Kidney (tissue), 14 donors: Measurements from ENCODE around the gene SLC9A8. TPM values are rescaled to one million over a fixed set of nuclear protein-coding genes. Genes with fewer than 3 reads are reported as not detected.

Experiments
- DNase-seq, 5 donors: peaks; one replicate each; pipeline ENCODE4 v3.0.0-alpha.2; 2013 to 2020
- FAIRE-seq: peaks from 2 replicates; lab custom pipeline; 2012; peaks lifted over from hg19 to GRCh38; lab: Jason Lieb, UNC
- H3K27ac ChIP-seq, 2 donors: one replicate each; pipeline ENCODE4 v1.7.0; 2013; ENCODE audit warnings: low read depth in 2 of 2, low read length in 2 of 2, inconsistent platforms in 1 of 2
- H3K27me3 ChIP-seq: one replicate; pipeline ENCODE4 v1.7.1; 2013; ENCODE audit warnings: low read length, inconsistent platforms; ENCODE audit not compliant: control insufficient read depth, insufficient read depth
- H3K36me3 ChIP-seq, 3 donors: one replicate each; pipeline versions ENCODE4 v1.7.0 to v1.7.1; 2013; ENCODE audit warnings: low read length in 3 of 3, control low read depth in 1 of 3, inconsistent platforms in 1 of 3; ENCODE audit not compliant: insufficient read depth in 3 of 3, control insufficient read depth in 2 of 3
- H3K4me1 ChIP-seq, 3 donors: one replicate each; pipeline versions ENCODE4 v1.7.0 to v1.7.1; 2013; ENCODE audit warnings: low read length in 3 of 3, inconsistent platforms in 1 of 3, low read depth in 1 of 3; ENCODE audit not compliant: control insufficient read depth in 2 of 3, insufficient read depth in 2 of 3
- H3K4me3 ChIP-seq, 3 donors: one replicate each; pipeline versions ENCODE4 v1.7.0 to v1.8.1; 2013; ENCODE audit warnings: low read length in 3 of 3, control low read depth in 1 of 3, inconsistent platforms in 1 of 3
- H3K9ac ChIP-seq, 3 donors: one replicate each; pipeline versions ENCODE4 v1.7.0 to v1.7.1; 2013; ENCODE audit warnings: low read length in 3 of 3, control low read depth in 1 of 3, inconsistent platforms in 1 of 3
- H3K9me3 ChIP-seq, 3 donors: one replicate each; pipeline versions ENCODE4 v1.7.0 to v1.7.1; 2013; ENCODE audit warnings: low read length in 3 of 3, control low read depth in 1 of 3, inconsistent platforms in 1 of 3; ENCODE audit not compliant: control insufficient read depth in 2 of 3, insufficient read depth in 1 of 3
- CTCF ChIP-seq: IDR thresholded peaks from 3 replicates; pipeline ENCODE4 v1.5.1; 2012; ENCODE audit warnings: mild to moderate bottlenecking, moderate library complexity, borderline replicate concordance; ENCODE audit not compliant: insufficient read depth; ENCODE audit errors: extremely low read depth
- intact Hi-C: fragments of 100-400 bp; cut with DNase I; formaldehyde crosslinking; loops from one replicate; pipeline ENCODE4 v1.11.1; 2022
- polyA plus RNA-seq: library from polyadenylated mRNA; stranded (reverse); fragments of 350-450 nt; fragmentation: Illumina TruSeq; extraction: RNeasy Lipid Tissue Mini Kit (QIAGEN cat#74804); gene quantifications from one replicate; pipeline ENCODE4 v1.2.3, GENCODE V29; 2014; ENCODE audit warnings: low read depth, low replicate concordance; ENCODE audit not compliant: insufficient read depth
- total RNA-seq: library from RNA; stranded (reverse); fragmentation: NEBNext Ultra II Directional; extraction: Animal tissue kit (Norgen Biotek cat#: 25700); gene quantifications from one replicate; pipeline ENCODE4 v1.2.1, GENCODE V29; 2021
- donor health status: control.
- donor health status: control.
- donor health status: control.
- donor health status: control.
- donor health status: control.
- donor health status: DM: yes; HTN: yes; CAD: no.
- donor health status: Normal renal cell carcinoma (clear cell type).

The SLC9A8 gene
- total and polyA plus RNA-seq, 2 donors from 2014 or later, result 4.5 to 22.4 TPM

- intact Hi-C loops, result no loop called here
- Histone ChIP-seq H3K9me3 (no peaks in the 10 kb centered on the region), H3K9ac (no peak overlapping the region), H3K27ac (no peak overlapping the region), H3K27me3 (no peaks in the 10 kb centered on the region), H3K36me3 (no peaks in the 10 kb centered on the region), H3K4me1 (peaks cover 0 to 11% (median 10%) of the 10 kb centered on the region in 3 donors), H3K4me3 (no peak overlapping the region)
- no peak for FAIRE-seq
- no peak for TF ChIP-seq CTCF
- DNase-seq, result no peak
Observed at GRCh38 chr20:49809803-49810359, 2.7 kb upstream of the SLC9A8 start.

- TF ChIP-seq CTCF, result no peak
- intact Hi-C loops, result no loop called here
- Histone ChIP-seq H3K9ac (no peak overlapping the region), H3K36me3 (no peaks in the 10 kb centered on the region), H3K27me3 (no peaks in the 10 kb centered on the region), H3K27ac (no peak overlapping the region), H3K4me1 (peaks cover 0 to 11% (median 10%) of the 10 kb centered on the region in 3 donors), H3K4me3 (no peak overlapping the region), H3K9me3 (no peaks in the 10 kb centered on the region)
- DNase-seq (no peak), FAIRE-seq (no peak)
Observed at GRCh38 chr20:49810491-49811190, 2.0 kb upstream of the SLC9A8 start.

GRCh38 chr20:49811825-49812506 lies 662 bp upstream of the SLC9A8 start:
- Histone ChIP-seq H3K4me3 (peak overlapping the region; percentile 79 to 95 (median 80)), H3K27ac (peak overlapping the region; percentile 87 to 90), H3K36me3 (no peaks in the 10 kb centered on the region), H3K4me1 (peaks cover 0 to 11% (median 10%) of the 10 kb centered on the region in 3 donors), H3K27me3 (no peaks in the 10 kb centered on the region), H3K9me3 (no peaks in the 10 kb centered on the region), H3K9ac (peak overlapping the region; percentile 50 to 83 (median 77))
- peak in 2 of 5 donors; percentile 6 to 48 for DNase-seq
- FAIRE-seq, result no peak
- intact Hi-C loops, result no loop called here
- no peak for TF ChIP-seq CTCF
